Osteocyte (in vitro differentiated cells): ENCODE results near the gene PRRC2A. TPM values are rescaled to one million over a fixed set of nuclear protein-coding genes. Genes with fewer than 3 reads are reported as not detected.

Source experiments
- DNase-seq: peaks from one replicate; pipeline ENCODE4 v3.0.0; 2021; ENCODE audit warnings: mixed read lengths; ENCODE audit not compliant: unreplicated experiment; ENCODE audit errors: extremely low spot score
- H3K27ac Mint-ChIP-seq: one replicate; pipeline ENCODE4 v1.8.0; 2021; ENCODE audit warnings: mild to moderate bottlenecking, mixed read lengths; ENCODE audit not compliant: unreplicated experiment
- H3K27me3 Mint-ChIP-seq: one replicate; pipeline ENCODE4 v1.8.0; 2021; ENCODE audit warnings: mixed read lengths; ENCODE audit not compliant: unreplicated experiment
- H3K36me3 Mint-ChIP-seq: one replicate; pipeline ENCODE4 v1.8.0; 2021; ENCODE audit warnings: mixed read lengths; ENCODE audit not compliant: unreplicated experiment
- H3K4me1 Mint-ChIP-seq: one replicate; pipeline ENCODE4 v1.8.0; 2021; ENCODE audit warnings: mixed read lengths; ENCODE audit not compliant: unreplicated experiment
- H3K4me3 Mint-ChIP-seq: one replicate; pipeline ENCODE4 v1.8.0; 2021; ENCODE audit warnings: mild to moderate bottlenecking, moderate library complexity, mixed read lengths; ENCODE audit not compliant: unreplicated experiment
- H3K9me3 Mint-ChIP-seq: one replicate; pipeline ENCODE4 v1.8.0; 2021; ENCODE audit warnings: mixed read lengths; ENCODE audit not compliant: unreplicated experiment
- CTCF ChIP-seq: fragments of 200-600 bp; sonication (generic); IDR thresholded peaks from 2 replicates; pipeline ENCODE4 v1.5.0; 2021; ENCODE audit warnings: antibody characterized with exemption, mild to moderate bottlenecking, moderate library complexity
- total RNA-seq: library from RNA; stranded (reverse); gene quantifications from 2 replicates; pipeline ENCODE4 v1.2.1, GENCODE V29; 2021

Gene PRRC2A
- total RNA-seq, 1 donor from 2014 or later: 205 TPM

DNA sequence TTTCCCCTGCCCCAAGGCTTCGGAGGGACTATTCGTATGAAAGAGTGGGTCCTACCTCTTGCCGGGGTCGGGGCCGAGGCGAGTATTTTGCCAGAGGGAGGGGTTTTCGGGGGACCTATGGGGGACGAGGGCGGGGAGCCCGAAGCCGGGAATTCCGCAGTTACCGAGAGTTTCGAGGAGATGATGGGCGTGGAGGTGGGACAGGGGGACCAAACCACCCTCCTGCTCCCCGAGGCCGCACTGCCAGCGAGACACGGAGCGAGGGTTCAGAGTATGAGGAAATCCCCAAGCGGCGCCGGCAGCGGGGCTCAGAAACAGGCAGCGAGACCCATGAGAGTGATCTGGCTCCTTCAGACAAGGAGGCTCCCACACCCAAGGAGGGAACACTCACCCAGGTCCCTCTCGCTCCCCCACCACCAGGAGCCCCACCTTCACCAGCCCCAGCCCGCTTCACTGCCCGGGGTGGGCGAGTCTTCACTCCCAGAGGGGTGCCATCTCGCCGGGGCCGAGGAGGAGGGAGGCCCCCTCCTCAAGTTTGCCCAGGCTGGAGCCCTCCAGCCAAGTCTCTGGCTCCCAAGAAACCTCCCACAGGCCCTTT is 11.3 kb downstream of the PRRC2A start:
- H3K4me1 Mint-ChIP-seq: peaks cover 2% of the 10 kb centered on the region
- no peak for TF ChIP-seq CTCF
- DNase-seq: no peak
- no peak overlapping the region for H3K27ac Mint-ChIP-seq
- no peak overlapping the region for H3K4me3 Mint-ChIP-seq
- H3K9me3 Mint-ChIP-seq: no peaks in the 10 kb centered on the region
- peaks cover 53% of the 10 kb centered on the region for H3K36me3 Mint-ChIP-seq
- no peaks in the 10 kb centered on the region for H3K27me3 Mint-ChIP-seq

- Mint-ChIP-seq H3K4me3 (no peak overlapping the region), H3K36me3 (peaks cover 52% of the 10 kb centered on the region), H3K9me3 (no peaks in the 10 kb centered on the region), H3K27me3 (no peaks in the 10 kb centered on the region), H3K4me1 (peaks cover 2% of the 10 kb centered on the region), H3K27ac (peak overlapping the region; percentile 31)
- DNase-seq: no peak
- TF ChIP-seq CTCF: no peak
Measured at GRCh38 chr6:31632279-31632946, 11.9 kb downstream of the PRRC2A start.

DNA sequence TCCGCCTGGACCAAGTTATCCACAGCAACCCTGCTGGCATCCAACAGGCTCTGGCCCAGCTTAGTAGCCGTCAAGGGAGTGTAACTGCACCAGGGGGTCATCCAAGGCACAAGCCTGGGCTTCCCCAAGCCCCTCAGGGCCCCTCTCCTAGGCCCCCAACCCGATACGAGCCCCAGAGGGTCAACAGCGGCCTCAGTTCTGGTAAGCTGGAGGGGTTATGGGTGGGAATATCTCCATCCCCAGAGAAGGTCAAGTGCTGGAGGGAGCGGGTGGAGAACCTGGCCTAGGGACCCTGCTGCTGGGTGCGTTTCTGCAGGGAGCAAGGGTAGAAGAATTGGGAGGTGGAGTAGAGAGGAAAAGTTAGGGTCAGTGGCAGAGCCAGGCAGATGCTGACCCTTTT is 12.9 kb downstream of the PRRC2A start:
- no peak overlapping the region for H3K4me3 Mint-ChIP-seq
- TF ChIP-seq CTCF: no peak
- H3K27me3 Mint-ChIP-seq: no peaks in the 10 kb centered on the region
- no peak for DNase-seq
- peaks cover 2% of the 10 kb centered on the region for H3K4me1 Mint-ChIP-seq
- peaks cover 43% of the 10 kb centered on the region for H3K36me3 Mint-ChIP-seq
- H3K27ac Mint-ChIP-seq: peak overlapping the region; percentile 31
- H3K9me3 Mint-ChIP-seq: no peaks in the 10 kb centered on the region

DNA sequence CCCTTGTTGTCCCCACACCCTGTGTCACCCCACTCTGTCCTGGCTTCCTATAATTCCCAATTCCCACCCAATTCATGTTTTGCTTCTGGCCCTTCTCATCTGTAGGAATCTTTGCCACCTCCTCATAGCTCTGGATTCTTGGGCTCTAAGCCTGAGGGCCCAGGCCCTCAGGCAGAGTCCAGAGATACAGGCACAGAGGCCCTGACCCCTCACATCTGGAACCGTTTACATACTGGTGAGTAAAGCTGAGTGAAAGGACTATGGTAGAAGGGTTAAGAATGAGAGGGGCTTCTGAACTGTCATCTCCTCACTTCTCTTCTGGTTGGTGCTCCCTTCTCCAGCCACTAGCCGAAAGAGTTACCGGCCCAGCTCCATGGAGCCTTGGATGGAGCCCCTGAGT is 13.6 kb downstream of the PRRC2A start:
- Mint-ChIP-seq H3K9me3 (no peaks in the 10 kb centered on the region), H3K4me3 (no peak overlapping the region), H3K27me3 (no peaks in the 10 kb centered on the region), H3K27ac (peak overlapping the region; percentile 52), H3K4me1 (peaks cover 2% of the 10 kb centered on the region), H3K36me3 (peaks cover 41% of the 10 kb centered on the region)
- no peak for DNase-seq
- no peak for TF ChIP-seq CTCF

DNA sequence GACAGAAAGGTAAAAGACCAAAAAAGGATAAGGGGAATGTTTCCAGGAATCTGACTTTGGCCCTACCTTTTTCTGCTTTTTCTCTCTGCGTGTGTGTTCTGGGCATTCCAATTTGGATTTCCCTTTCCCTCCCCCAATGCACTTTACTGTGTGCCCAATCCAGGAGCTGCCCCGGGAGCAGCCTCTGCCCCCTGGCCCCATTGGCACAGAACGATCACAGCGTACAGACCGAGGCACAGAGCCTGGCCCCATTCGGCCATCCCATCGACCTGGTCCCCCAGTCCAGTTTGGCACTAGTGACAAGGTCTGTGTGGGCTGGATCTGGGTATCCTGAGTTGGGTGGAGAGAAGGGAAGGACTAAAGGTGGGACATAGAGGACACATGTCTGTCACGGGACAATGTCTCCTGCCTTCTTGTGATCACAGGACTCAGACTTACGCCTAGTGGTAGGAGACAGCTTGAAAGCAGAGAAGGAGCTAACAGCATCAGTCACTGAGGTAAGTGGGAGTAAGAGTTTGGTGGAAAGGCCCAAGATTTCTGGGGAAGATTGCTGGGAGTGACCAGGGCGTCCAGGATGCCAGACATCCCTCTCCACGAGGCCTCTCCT is 14.6 kb downstream of the PRRC2A start:
- no peaks in the 10 kb centered on the region for H3K9me3 Mint-ChIP-seq
- no peaks in the 10 kb centered on the region for H3K27me3 Mint-ChIP-seq
- no peak for TF ChIP-seq CTCF
- H3K27ac Mint-ChIP-seq: no peak overlapping the region
- DNase-seq: no peak
- peaks cover 38% of the 10 kb centered on the region for H3K36me3 Mint-ChIP-seq
- peaks cover 2% of the 10 kb centered on the region for H3K4me1 Mint-ChIP-seq
- H3K4me3 Mint-ChIP-seq: no peak overlapping the region
